Non-pigmented ciliary epithelial cell (primary cell): ENCODE results near the gene DCAF8L1.
"Not testable (repeated sequence)": the region's sequence is repeated elsewhere in the genome, so short reads cannot be mapped to it uniquely, and the experiment has no call there.

Experiments
- DNase-seq: peaks from one replicate; pipeline ENCODE4 v3.0.0-alpha.2; 2010; ENCODE audit warnings: low read depth

The DCAF8L1 gene

DNA sequence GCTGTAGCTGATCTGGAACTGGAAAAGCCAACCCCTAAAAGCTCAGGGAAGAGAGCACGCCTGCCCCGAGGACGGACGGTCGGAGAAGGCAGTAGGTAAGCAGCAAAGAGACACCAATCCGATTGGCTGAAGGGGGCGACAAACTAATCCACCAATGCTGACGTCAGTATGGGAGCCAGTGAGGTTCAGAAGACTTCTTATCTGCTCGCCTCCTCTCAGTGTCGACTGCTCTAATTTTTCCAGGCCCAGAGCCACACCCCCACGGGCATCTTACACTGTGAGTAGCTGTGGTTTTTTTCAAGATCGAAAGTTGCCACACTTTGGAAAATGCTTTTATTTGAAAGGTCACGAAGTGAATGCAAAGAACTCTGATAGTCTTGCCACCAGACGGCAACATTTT, at the start of gene DCAF8L1:
Gene DCAF8L1, minus strand, starts transcription at position 101 of the 400 bp plus-strand sequence. CDS start 115 bp downstream, outside the sequence.
- no peak for DNase-seq

DNA sequence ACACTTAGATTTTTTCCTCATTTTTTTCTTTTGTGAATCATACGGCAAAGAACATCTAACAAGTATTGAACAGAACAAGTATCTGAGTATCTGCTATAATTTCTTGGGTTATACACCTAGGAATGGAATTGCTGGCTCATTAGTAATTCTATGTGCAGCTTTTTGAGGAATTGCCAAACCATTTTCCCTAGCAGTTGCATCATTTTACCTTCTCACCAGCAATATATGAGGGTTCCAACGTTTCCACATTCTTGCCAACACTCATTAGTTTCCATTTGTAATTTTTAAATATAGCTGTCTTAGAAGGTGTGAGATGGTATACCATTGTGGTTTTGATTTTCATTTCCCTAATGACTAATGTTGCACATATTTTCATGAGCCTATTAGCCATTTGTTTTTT, 41.1 kb upstream of the DCAF8L1 start:
- no peak for DNase-seq

DNA sequence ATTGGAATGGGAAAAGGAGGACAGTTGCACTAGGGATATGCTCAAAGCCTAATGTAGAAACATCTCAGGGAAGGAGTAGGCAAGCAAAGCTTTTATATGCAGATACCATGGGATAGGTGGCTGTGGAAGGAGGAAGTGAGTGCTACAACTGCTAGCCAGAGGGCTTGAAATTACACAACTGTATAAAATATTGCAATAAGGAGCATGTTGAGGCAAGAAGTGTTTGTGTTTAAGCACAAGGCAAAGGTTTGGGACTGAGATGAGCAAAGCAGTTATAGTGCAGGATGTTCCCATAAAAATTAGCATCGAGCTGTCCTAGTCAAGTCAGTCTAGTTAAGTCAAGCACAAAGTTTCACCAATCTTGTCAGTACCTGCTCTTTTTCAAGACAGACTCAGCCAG, 35.6 kb upstream of the DCAF8L1 start:
- no peak for DNase-seq

DNA sequence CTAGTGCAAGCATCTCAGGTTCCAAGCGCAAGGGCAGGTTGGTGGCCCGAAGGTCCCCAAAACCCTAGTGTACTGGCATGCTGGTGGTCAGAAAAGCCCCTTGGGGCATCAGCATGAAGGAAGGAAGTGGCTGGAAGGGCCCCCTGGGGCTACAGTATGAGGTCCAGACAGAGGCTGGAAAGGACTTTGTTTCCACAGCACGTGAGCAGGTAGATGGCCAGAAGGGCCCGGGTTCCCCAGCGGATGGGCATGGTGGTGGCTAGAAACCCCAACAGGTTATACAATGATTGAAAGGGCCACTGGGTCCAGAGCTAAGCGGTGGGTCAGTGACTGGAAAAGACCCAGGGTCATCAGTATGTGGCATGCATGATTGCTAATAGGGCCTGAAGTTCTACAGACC, 34.7 kb upstream of the DCAF8L1 start:
- DNase-seq: no peak

DNA sequence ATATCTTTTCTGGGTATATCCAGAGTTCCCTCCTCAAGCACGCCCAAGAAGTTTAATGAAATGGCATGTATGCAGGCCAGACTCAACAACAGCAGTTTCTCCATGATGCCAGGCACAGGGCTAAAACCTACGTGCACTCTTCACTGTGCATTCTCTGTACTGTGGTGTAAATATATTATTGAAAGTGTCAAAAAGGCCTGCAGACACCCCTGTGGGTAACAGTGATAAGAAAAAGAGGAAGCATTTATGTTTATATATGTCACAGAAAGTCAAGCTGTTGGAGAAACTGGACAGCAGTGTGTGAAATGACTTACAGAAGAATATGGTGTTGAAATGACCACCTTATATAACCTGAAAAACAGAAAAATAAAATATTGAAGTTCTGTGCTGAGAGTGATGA, 29.6 kb upstream of the DCAF8L1 start:
- DNase-seq: no peak

DNA sequence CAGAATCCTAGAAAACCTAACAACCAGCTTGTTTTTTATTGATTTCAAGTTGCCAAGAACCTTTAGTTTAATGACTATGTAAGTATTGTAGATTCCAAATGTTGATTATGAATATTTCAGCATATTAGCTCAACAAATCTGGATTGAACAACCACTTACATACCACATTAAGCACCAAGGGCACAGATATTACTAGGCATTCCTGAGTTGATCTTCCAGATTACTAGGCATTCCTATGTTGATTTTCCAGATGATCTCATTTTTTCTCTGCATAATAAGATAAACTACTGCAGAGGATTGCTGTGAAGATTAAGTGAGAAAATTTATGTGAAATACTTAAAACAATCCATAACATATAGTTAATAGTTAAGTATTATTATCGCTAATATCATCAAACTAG, 17.4 kb upstream of the DCAF8L1 start:
- DNase-seq: peak; percentile 0

DNA sequence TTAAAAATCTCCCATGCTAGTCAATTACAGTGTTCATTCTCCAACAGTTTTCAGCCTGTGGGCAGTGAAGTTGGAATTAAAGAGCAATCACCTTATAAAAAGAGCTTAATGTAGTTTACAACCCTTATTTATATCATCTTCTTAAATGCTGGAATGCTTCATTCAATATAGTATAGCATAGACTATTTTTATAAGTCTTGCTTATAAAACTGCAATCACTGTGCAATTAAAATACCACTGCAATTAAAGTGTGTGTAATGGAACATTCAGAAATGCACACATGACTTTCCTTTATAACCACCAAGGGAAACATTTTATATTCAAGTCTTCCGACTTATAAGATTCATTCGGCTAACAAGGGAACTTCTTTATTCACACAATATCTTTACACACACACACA, 16.4 kb upstream of the DCAF8L1 start:
- no peak for DNase-seq

DNA sequence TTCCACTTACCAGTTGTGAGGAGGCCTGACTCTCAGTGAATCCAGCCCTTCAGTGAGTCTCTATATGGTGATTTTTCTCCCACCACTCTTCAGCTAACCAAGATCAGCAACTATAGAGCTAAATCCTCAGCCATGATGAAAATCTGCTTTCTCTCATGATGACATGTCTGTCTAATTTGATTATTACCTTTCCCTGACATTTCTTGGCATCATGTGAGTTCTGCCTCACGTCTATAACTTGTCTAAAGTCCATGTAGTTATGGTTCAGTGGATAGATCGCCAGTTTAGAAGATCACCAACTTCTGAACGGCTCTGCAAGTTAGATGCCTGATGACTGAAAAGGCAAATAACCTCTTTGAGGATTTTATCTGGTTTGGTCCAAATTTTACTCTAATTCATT, 14.9 kb upstream of the DCAF8L1 start:
- no peak for DNase-seq

DNA sequence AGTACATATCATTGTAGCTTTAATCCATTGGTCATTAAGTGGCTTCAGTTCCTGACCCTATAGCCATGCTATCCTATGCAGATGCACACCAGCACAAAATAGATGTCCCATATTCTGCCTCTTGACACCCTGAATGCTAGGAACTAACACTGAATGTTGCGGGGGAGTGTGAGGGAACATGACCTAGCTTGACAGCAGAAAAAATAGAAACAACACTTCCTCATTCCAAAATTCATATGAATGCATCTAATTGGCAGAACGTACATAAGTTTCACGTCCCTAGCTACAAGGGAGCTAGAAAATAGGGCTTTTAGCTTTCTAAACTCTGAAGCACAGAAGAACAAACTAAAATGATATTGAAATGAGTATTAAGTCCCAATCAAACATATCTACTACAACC, 14.4 kb upstream of the DCAF8L1 start:
- DNase-seq: no peak

DNA sequence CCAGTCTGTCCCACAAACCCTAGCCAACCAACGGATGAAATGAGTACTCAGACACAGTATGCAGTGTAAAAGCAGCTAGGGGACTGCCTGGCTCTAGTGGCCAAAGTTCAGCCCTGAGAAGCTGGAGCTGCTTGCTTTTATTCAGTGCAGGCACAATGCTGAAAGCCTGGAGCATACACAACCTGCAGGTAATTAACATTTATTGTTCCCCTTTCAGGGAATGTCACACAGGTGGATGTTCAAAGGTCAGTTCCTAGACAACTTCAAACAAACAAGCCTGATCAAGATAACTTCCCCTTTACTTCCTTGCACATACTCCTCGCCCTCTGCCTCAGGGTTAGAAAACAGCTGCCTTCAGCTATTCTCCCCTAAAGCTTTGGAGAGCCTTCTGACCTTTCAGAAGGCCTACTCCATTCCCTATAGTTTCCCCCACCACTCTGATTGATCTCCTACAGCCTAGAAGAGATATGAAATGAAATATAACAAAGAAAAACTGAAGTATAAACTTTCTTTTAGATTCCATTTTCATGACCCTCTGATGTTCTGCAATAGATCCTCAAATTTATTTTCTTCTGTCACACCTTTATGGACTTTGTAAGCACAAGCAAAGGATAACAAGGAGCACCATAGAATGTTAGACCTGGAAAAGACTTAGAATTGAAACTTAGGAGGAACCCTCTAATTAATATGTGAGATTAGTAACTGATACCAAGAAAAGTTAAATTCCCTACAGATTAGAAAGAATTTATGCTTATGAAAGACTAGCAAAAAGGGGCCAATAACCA, 6.8 kb upstream of the DCAF8L1 start:
- no peak for DNase-seq

DNA sequence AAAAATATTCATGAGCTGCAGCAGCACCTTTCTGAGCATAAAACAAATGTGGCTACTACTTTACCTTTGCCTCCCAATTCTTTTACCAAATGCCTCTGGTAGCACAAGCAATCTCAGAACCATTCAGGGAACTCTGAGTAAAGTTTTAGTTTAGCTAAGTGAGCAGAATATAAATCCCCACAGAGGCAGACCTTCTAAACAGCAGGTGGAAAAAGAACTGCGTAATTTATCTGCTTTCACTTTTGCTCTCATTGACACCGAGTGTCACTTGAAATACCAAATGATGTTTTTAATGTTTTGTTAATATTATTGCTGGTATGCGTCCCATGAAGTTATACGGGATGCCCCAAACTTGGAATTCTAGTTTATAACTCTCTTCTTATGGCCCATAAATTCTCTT, 4.3 kb downstream of the DCAF8L1 start:
- not testable (repeated sequence) for DNase-seq

DNA sequence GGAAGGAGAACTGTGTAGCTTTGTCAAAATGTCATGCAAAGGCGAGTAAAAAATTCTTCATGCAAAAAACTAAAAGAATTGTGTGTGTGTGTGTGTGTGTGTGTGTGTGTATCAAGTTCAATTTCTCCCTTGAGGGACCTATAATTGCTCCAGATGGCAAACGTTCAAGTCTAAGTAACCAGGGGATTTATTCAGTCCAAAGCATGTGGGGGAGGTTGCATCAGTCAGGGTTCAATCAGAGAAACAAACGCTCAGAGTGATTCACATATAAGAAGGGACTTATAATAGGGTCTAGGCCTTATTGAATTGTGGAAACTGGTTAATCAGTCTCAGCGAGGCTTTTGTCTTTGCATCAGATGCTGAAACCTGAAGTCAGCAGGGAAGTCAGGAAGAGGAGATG, 5.0 kb downstream of the DCAF8L1 start:
- no peak for DNase-seq

DNA sequence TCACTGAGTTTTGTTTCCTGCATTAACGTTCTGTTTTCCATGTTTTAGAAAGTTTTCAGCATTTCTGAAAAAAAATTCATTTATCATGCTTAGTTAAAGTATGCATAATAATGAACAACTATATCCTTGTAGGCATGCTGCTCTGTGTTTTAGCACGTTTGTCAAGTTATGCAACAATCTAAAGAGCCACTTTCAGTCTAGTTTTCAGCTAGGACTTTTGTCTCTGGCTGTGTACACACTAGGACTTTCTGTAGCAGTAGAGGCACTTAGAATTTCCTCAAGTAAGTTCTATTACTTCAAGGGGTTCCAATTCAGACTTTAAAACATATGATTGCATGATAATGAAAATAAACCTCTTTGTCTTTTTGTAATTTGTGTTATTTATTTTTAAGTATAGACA, 12.4 kb downstream of the DCAF8L1 start:
- no peak for DNase-seq

DNA sequence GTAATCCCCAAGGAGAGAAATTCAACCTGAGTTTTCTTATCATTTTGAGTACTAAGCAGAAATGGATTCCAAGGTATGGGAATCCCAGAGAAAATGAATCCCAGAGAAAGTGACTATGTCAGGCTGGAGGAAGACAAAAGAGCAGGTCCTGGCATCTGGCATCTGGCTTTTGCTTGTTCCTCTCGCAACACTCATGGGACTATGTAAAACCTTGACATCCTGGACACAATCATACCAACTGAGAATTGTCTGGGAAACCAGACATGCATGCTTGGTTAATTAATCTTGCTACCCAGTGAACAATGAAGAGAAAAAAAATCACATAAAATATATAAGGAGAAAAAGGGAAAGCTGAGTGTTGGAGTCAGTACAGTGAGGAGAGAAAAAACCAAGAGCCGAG, 12.9 kb downstream of the DCAF8L1 start:
- DNase-seq: no peak

DNA sequence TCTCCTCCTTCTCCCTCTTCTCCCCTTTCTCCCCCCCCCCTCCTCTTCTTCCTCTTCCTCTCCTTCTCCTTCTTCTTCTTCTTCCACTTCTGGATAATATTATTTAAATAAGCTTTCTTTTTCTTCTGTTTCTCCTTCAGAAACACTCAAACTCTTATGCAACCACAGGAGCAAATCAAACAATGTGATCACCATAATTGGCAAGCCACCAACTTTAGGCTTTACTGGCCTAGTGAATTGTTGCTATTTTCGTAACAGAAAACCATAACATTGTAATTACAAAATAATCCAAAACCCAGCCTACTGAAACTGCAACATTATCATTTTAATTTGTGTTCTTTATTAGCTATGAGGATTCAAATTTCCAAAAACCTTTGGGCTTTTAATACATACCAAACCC, 14.3 kb downstream of the DCAF8L1 start:
- DNase-seq: peak; percentile 2

DNA sequence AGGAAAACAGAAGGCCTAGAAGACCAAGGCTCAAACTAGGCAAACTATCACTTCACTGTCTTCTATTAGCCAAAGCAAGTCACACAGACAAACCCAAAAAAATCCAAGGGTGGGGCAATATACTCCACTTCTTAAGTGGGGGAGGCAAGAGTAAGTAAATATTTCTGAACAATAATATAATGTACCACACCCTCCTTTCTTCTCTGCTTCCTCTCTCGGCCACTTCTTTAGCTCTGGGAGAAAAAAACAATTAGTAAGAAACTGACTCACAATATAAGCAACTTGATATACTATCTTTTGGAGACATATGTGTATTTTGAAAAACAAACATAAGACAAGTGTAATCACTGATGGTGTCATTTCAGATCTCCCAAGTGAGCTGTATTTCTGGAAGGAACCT, 14.8 kb downstream of the DCAF8L1 start:
- DNase-seq: no peak

DNA sequence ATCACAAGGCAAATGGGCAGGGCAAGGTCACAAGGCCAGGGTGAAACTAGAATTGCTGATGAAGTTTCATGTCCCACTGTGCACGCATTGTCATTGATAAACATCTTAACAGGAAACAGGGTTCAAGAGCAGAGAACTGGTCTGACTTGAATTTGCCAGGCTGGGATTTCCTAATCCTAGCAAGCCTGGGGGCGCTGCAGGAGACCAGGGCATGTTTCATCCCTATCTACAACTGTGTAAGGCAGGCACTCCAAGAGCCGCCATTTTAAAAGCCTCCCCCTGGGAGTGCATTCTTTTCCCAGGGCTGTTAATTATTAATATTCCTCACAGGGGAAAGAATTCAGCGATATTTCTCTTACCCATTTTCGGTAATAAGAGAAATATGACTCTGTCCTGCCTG, 15.9 kb downstream of the DCAF8L1 start:
- DNase-seq: not testable (repeated sequence)

DNA sequence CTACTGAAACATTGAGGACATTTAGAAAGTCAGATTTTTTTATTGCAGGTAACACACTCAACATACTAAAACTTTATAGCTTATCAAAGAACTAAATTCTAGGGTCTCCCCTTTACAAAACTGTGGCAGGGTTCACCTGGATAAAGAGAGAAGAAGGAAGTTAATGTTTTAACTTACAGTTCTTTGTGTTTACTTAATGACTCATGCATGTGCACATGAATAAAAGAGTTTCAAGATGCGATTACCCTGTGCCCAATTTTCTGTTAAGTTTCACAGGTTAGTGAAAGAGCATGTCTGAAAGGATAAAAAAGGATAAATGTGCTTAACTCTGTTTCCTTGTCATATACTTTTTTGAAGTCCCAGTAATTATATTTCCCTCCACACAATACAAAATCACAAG, 16.8 kb downstream of the DCAF8L1 start:
- DNase-seq: no peak

DNA sequence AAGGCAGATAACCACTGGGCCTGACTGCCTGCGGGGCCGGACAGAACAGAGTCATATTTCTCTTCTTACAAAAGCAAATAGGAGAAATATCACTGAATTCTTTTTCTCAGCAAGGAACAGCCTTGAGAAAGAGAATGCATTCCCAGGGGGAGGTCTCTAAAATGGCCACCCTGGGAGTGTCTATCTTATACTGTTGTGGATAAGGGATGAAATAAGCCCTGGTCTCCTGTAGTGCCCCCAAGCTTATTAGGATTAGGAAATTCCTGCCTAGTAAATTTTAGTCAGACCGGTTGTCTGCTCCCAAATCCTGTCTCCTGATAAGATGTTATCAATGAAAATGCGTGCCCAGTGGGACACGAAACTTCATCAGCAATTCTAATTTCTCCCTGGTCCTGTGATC, 20.8 kb downstream of the DCAF8L1 start:
- not testable (repeated sequence) for DNase-seq

DNA sequence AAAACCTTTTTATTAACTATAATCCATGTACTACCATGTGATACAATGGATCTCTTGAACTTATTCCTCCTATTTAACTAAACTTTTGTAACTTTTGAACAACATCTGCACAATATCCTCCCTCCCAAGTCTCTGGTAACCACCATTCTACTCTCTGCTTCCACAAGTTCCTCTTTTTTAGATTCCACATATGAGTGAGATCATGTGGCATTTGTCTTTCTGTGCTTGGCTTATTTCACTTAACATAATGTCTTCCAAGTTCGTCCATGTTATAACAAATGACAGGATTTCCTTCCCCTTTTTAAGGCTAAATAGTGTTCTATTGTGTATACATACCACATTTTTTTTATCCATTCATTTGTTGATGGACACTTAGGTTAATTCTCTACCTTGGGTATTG, 28.1 kb downstream of the DCAF8L1 start:
- DNase-seq: no peak

DNA sequence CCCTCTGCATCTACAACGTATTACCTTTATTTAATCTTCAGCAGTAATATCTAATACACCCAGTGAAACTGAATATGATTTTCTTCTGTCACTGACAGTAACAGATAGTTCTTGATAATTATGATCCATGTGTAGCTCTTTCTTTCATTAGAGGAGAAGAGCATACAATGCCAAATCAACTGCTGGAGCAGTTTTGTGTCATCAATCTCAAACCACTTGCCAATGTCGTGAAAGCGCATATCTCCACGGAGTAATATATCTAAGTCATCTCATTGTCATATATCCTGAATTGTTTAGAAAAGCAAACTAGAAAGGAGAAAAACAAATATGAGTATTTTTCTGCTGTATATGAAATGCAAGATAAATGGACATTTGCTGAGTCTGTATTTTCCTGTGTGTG, 47.9 kb downstream of the DCAF8L1 start:
- no peak for DNase-seq
